GM19351 (cell line): ENCODE measurements around the gene CRYGC.

Experiments used
- ATAC-seq: cut with Tn5 transposase; IDR thresholded peaks from one replicate; pipeline ENCODE4 v1.9.1; 2021; ENCODE audit warnings: mild to moderate bottlenecking, moderate library complexity; ENCODE audit not compliant: unreplicated experiment

Gene CRYGC

GRCh38 chr2:208129744-208130711, at the start of gene CRYGC:
Gene CRYGC, minus strand, starts transcription at chr2:208129828. Its CDS starts 36 bp downstream, at chr2:208129792.
- no peak for ATAC-seq

GRCh38 chr2:208179028-208179609, 49.5 kb upstream of the CRYGC start:
- ATAC-seq, result no peak

GRCh38 chr2:208175840-208176153, 46.2 kb upstream of the CRYGC start:
- no peak for ATAC-seq

- peak; percentile 100 for ATAC-seq
Measured at GRCh38 chr2:208175069-208175839, 45.6 kb upstream of the CRYGC start.

- no peak for ATAC-seq
Measured at GRCh38 chr2:208174144-208174543, 44.5 kb upstream of the CRYGC start.

GRCh38 chr2:208172125-208172524, 42.5 kb upstream of the CRYGC start:
- ATAC-seq, result no peak

- ATAC-seq, result no peak
Measured at GRCh38 chr2:208164951-208165755, 35.5 kb upstream of the CRYGC start.

- ATAC-seq, result no peak
Measured at GRCh38 chr2:208163489-208163888, 33.9 kb upstream of the CRYGC start, which contains the start of gene CRYGA. Gene CRYGA, minus strand, starts transcription at chr2:208163589. Its CDS starts 33 bp downstream, at chr2:208163556.

- no peak for ATAC-seq
Measured at GRCh38 chr2:208156439-208156838, 26.8 kb upstream of the CRYGC start.

GRCh38 chr2:208153156-208153555, 23.5 kb upstream of the CRYGC start:
- no peak for ATAC-seq

- no peak for ATAC-seq
Measured at GRCh38 chr2:208150956-208151355, 21.3 kb upstream of the CRYGC start.

GRCh38 chr2:208150094-208150493, 20.5 kb upstream of the CRYGC start:
- ATAC-seq, result no peak

- no peak for ATAC-seq
Measured at GRCh38 chr2:208148803-208149202, 19.2 kb upstream of the CRYGC start.

GRCh38 chr2:208147759-208148158, 18.1 kb upstream of the CRYGC start:
- no peak for ATAC-seq

GRCh38 chr2:208147008-208147407, 17.4 kb upstream of the CRYGC start:
- ATAC-seq, result no peak

GRCh38 chr2:208146006-208146405, 16.4 kb upstream of the CRYGC start, which contains the start of gene CRYGB:
Gene CRYGB, minus strand, starts transcription at chr2:208146158. Its CDS starts 38 bp downstream, at chr2:208146120.
- no peak for ATAC-seq

- ATAC-seq, result no peak
Measured at GRCh38 chr2:208142925-208143799, 13.5 kb upstream of the CRYGC start.

GRCh38 chr2:208142240-208142924, 12.8 kb upstream of the CRYGC start:
- no peak for ATAC-seq

- ATAC-seq, result no peak
Measured at GRCh38 chr2:208139447-208139846, 9.8 kb upstream of the CRYGC start.
